Tibial nerve (tissue), 4 donors: ENCODE data around the gene RPL26. TPM values are rescaled to one million over a fixed set of nuclear protein-coding genes. Genes with fewer than 3 reads are reported as not detected.

Experiments
- DNase-seq, 2 donors: peaks; one replicate each; pipeline ENCODE4 v3.0.0-alpha.2; 2019; ENCODE audit warnings: low spot score in 2 of 2
- H3K27ac ChIP-seq, 4 donors: fragments of 200-600 bp; sonication (generic) in 3 of 4; one replicate each; pipeline ENCODE4 v1.5.1; 2017 to 2019; ENCODE audit warnings: mild to moderate bottlenecking in 1 of 4
- H3K27me3 ChIP-seq, 2 donors: fragments of 200-600 bp; sonication (generic) in 1 of 2; one replicate each; pipeline versions ENCODE4 v1.5.1 to v1.6.0; 2017 to 2019
- H3K36me3 ChIP-seq, 3 donors: fragments of 200-600 bp; sonication (generic); one replicate each; pipeline ENCODE4 v1.5.1; 2018 to 2019
- H3K4me1 ChIP-seq, 4 donors: fragments of 200-600 bp; sonication (generic) in 3 of 4; one replicate each; pipeline ENCODE4 v1.5.1; 2017 to 2019
- H3K4me3 ChIP-seq, 4 donors: fragments of 200-600 bp; sonication (generic) in 3 of 4; one replicate each; pipeline ENCODE4 v1.5.1; 2017 to 2019; ENCODE audit warnings: mild to moderate bottlenecking in 1 of 4, moderate library complexity in 1 of 4
- H3K9me3 ChIP-seq, 4 donors: fragments of 200-600 bp; sonication (generic) in 3 of 4; one replicate each; pipeline ENCODE4 v1.5.1; 2017 to 2019
- EP300 ChIP-seq, 2 donors: sonication (generic); formaldehyde crosslinking; IDR thresholded peaks; one replicate each; pipeline ENCODE4 v1.6.1; 2017; ENCODE audit warnings: antibody characterized with exemption in 2 of 2, mild to moderate bottlenecking in 1 of 2
- POLR2A ChIP-seq, 2 donors: fragments of 450-650 bp; IDR thresholded peaks; one replicate each; pipeline ENCODE4 v1.6.1; 2017; ENCODE audit warnings: antibody characterized with exemption in 2 of 2, mild to moderate bottlenecking in 2 of 2, moderate library complexity in 2 of 2
- WGBS, 2 donors: methylation state at CpG; one replicate each; pipeline ENCODE4 v1.1.5; 2018; 5-methylcytosine and 5-hydroxymethylcytosine counted together
- small RNA-seq: library from RNA; depleted of rRNA; stranded (forward); fragments of <200 nt; gene quantifications from one replicate; pipeline ENCODE3, GENCODE V24; 2016
- total RNA-seq, 4 donors: library from RNA; depleted of rRNA; stranded (reverse); fragments of >200 nt; gene quantifications; one replicate each; pipeline ENCODE4 v1.1.0, GENCODE V29; 2016
- TF ChIP-seq, protein P1 (sequence below), 5 experiments: fragments of 200-600 bp in 3 of 5; fragments of 450-650 bp in 2 of 5; sonication (generic) in 3 of 5; IDR thresholded peaks; one replicate each; pipeline ENCODE4 v1.5.1; 2016 to 2019; ENCODE audit warnings: antibody characterized with exemption in 5 of 5, mild to moderate bottlenecking in 3 of 5, moderate library complexity in 2 of 5

The RPL26 gene
- total RNA-seq, 4 donors from 2014 or later: 2,635 to 3,277 (median 2,694) TPM

DNA sequence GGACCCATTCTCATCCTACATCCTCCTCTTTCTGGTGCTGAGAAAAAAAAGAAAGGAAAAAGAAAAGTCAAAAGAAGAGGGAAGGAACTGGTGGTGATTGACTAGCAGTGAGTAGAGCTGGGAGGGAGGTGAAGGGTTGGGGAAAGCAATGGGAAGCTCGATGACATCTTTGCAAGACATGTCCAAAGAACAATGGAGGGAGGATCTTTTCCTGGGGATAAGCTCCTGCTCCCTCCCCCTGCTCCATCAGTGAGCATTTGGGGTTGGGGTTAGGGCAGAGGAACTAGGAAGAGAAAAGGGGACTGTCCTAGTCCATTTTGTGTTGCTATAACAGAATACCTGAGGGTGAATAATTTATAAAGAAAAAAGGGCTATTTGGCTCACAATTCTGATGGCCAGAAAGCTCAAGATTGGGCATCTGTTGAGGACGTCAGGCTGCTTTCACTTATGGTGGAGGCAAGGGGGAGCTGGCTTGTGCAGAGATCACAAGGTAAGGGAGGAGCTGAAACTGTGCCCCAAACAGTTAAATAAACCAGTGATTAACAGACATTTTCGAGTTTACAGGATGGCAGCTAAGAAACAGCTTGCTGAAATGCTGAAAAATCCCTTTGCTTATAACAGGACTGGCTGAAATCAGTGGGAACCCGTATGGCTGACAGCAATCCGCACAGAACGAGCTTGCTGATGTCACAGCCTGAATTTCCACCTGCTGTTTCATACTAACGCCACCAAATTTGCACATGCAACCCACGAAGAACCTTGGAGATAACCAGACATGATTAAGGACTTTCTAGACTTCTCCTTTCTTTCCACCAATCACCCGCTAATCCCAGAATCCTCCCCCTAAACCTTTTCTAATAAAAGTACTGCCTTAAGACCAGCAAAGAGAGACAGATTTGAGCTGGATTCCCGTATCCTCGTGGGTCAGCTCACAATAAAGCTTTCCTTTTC lies 44.9 kb downstream of the RPL26 start:
- WGBS, 2 donors: 23 to 24% methylated on average over 11 of the region's 11 CpGs
- Histone ChIP-seq H3K4me1 (no peaks in the 10 kb centered on the region), H3K4me3 (no peak overlapping the region), H3K36me3 (no peaks in the 10 kb centered on the region), H3K9me3 (no peaks in the 10 kb centered on the region), H3K27me3 (no peaks in the 10 kb centered on the region), H3K27ac (no peak overlapping the region)
- no peak for DNase-seq
- TF ChIP-seq POLR2A (IDR thresholded peaks at IDR 0.05) (no peak), EP300 (IDR thresholded peaks at IDR 0.05) (no peak)
- TF ChIP-seq, protein P1, sequence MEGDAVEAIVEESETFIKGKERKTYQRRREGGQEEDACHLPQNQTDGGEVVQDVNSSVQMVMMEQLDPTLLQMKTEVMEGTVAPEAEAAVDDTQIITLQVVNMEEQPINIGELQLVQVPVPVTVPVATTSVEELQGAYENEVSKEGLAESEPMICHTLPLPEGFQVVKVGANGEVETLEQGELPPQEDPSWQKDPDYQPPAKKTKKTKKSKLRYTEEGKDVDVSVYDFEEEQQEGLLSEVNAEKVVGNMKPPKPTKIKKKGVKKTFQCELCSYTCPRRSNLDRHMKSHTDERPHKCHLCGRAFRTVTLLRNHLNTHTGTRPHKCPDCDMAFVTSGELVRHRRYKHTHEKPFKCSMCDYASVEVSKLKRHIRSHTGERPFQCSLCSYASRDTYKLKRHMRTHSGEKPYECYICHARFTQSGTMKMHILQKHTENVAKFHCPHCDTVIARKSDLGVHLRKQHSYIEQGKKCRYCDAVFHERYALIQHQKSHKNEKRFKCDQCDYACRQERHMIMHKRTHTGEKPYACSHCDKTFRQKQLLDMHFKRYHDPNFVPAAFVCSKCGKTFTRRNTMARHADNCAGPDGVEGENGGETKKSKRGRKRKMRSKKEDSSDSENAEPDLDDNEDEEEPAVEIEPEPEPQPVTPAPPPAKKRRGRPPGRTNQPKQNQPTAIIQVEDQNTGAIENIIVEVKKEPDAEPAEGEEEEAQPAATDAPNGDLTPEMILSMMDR (IDR thresholded peaks at IDR 0.05): no peak

DNA sequence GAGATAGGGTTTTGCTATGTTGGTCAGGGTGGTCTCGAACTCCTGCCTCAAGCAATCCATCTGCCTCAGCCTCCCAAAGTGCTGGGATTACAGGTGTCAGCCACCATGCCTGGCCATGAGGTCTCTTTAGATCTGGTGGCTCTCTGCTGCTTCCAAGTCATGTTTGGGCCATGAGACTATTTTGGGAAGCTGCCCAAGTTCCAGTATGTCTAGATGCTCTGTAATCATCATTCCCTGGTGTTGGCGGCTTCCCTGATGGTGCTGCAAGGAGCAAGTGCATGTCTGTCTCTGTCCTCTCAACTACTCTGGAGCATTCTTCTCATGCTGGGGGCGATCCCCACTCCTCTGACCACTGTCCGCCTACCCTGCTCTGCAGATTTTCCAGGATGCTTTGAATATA lies 49.7 kb downstream of the RPL26 start:
- Histone ChIP-seq H3K4me1 (no peaks in the 10 kb centered on the region), H3K36me3 (no peaks in the 10 kb centered on the region), H3K9me3 (no peaks in the 10 kb centered on the region), H3K4me3 (no peak overlapping the region), H3K27me3 (no peaks in the 10 kb centered on the region), H3K27ac (no peak overlapping the region)
- TF ChIP-seq POLR2A (IDR thresholded peaks at IDR 0.05) (no peak), EP300 (IDR thresholded peaks at IDR 0.05) (no peak)
- TF ChIP-seq, protein P1 (IDR thresholded peaks at IDR 0.05): no peak
- 89 to 95% methylated on average over 4 of the region's 4 CpGs for WGBS, 2 donors
- no peak for DNase-seq

DNA sequence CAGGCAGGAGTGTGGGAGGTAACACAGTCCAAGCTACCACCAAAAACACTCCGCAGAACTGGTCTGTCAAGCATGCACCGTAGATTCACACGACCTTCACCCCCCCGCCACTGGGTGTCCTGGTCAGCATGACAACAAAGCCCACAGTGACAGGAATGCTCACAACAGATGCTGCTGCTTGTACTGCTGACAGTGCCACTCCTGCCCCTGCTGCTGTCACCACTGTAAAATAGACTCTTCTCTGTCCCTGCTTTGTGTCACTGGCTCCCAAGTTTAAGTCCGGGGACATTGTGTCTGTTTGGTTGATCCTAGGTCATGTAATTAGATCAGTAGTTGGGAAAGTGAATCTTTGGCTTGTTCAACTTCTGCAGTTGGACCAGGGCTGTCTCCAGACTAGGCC lies 50.3 kb downstream of the RPL26 start:
- 33 to 51% methylated on average over 5 of the region's 5 CpGs for WGBS, 2 donors

DNA sequence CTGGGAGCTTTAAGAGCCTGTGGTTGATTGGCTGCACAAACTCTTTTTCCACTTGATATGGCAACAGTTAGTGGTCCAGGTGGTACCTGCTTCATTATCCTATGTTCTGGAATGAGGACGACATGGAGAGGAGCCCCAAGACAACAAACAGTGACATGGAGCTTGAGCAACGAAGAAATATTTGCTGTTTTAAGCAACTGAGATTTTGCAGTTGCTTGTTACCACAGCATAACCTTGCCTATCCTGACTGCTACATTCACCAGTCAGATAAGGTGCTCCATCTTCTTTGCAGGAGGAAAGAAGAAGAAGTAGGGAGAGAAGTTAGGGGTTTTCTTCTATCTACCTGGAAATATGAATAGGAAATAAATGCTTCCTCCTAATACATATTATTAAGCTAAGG lies 50.9 kb downstream of the RPL26 start:
- Histone ChIP-seq H3K4me3 (no peak overlapping the region), H3K36me3 (no peaks in the 10 kb centered on the region), H3K27me3 (no peaks in the 10 kb centered on the region), H3K27ac (no peak overlapping the region), H3K9me3 (no peaks in the 10 kb centered on the region), H3K4me1 (peaks cover 0 to 4% (median 0%) of the 10 kb centered on the region in 4 donors)
- 84 to 92% methylated on average over 2 of the region's 2 CpGs for WGBS, 2 donors
- TF ChIP-seq EP300 (IDR thresholded peaks at IDR 0.05) (no peak), POLR2A (IDR thresholded peaks at IDR 0.05) (no peak)
- TF ChIP-seq, protein P1 (IDR thresholded peaks at IDR 0.05): no peak
- no peak for DNase-seq

More for the DNA sequence above, 50.3 kb downstream of the RPL26 start:
- no peak for DNase-seq
- no peak overlapping the region for H3K4me3 ChIP-seq
- no peaks in the 10 kb centered on the region for H3K4me1 ChIP-seq
- H3K9me3 ChIP-seq: no peaks in the 10 kb centered on the region
- no peaks in the 10 kb centered on the region for H3K27me3 ChIP-seq
- TF ChIP-seq, protein P1 (IDR thresholded peaks at IDR 0.05): no peak
- TF ChIP-seq POLR2A (IDR thresholded peaks at IDR 0.05) (no peak), EP300 (IDR thresholded peaks at IDR 0.05) (no peak)
- H3K27ac ChIP-seq: no peak overlapping the region
- H3K36me3 ChIP-seq: no peaks in the 10 kb centered on the region

Small RNA genes lying within 50 kb of the gene (small RNA-seq; reads per million reads assigned to genes)
- gene RF00265: not detected

Other genes with a start within 250 kb of the RPL26 start
- gene PER1, start 230.8 kb downstream of the RPL26 start, total RNA-seq: 100 to 1,000 TPM; 157 to 328 (median 204) TPM
- 10 to 100 TPM; 48.0 to 72.1 (median 59.0) TPM for gene VAMP2, start 220.2 kb downstream of the RPL26 start, total RNA-seq
- gene TMEM107, start 206.8 kb downstream of the RPL26 start, total RNA-seq: 10 to 100 TPM; 28.2 to 47.1 (median 38.2) TPM
- gene BORCS6, start 193.0 kb downstream of the RPL26 start, total RNA-seq: 10 to 100 TPM; 13.8 to 22.4 (median 19.4) TPM
- 10 to 100 TPM; 31.2 to 78.1 (median 39.6) TPM for gene AURKB, start 172.6 kb downstream of the RPL26 start, total RNA-seq
- 10 to 100 TPM; 22.3 to 30.1 (median 25.3) TPM for gene CTC1, start 135.1 kb downstream of the RPL26 start, total RNA-seq
- 10 to 100 TPM; 19.2 to 39.9 (median 29.5) TPM for gene PFAS, start 133.9 kb downstream of the RPL26 start, total RNA-seq
- 10 to 100 TPM; 23.0 to 35.4 (median 25.1) TPM for gene RANGRF, start 94.5 kb downstream of the RPL26 start, total RNA-seq
- 1 to 10 TPM; 2.5 to 7.0 (median 6.1) TPM for gene SLC25A35, start 87.8 kb downstream of the RPL26 start, total RNA-seq
- gene ARHGEF15, start 73.0 kb downstream of the RPL26 start, total RNA-seq: 10 to 100 TPM in 2 of 4 donors, 1 to 10 TPM in 2; 6.7 to 77.7 (median 12.0) TPM
- not detected for gene ODF4, start 43.4 kb downstream of the RPL26 start, total RNA-seq
- gene RNF222, start 14.6 kb upstream of the RPL26 start, total RNA-seq: under 1 TPM in 1 of 4 donors, not detected in 3; 0.59 TPM
- 100 to 1,000 TPM in 1 of 4 donors, 10 to 100 TPM in 3; 63.6 to 102 (median 84.1) TPM for gene NDEL1, start 52.7 kb upstream of the RPL26 start, total RNA-seq
- 10 to 100 TPM; 29.3 to 50.0 (median 35.4) TPM for gene MYH10, start 247.5 kb upstream of the RPL26 start, total RNA-seq